Gastrocnemius medialis (tissue), 4 donors: Measurements from ENCODE around the gene ESPN. TPM values are rescaled to one million over a fixed set of nuclear protein-coding genes. Genes with fewer than 3 reads are reported as not detected.
A peak's percentile ranks its signal among the peaks of the same experiment; 100 is the strongest.
"Not testable (repeated sequence)": the region's sequence is repeated elsewhere in the genome, so short reads cannot be mapped to it uniquely, and the experiment has no call there.

Experiments
- ATAC-seq, 2 donors: fragments of 150-250 bp; one replicate each; pipeline ENCODE4 v1.9.1; 2016
- DNase-seq, 2 donors: peaks; one replicate each; pipeline ENCODE4 v3.0.0-alpha.2; 2019
- H3K27ac ChIP-seq, 4 donors: fragments of 200-600 bp; sonication (generic); 1 replicate in 1 of 4; 2 replicates in 3 of 4; pipeline ENCODE4 v1.5.1; 2016 to 2018; ENCODE audit warnings: mild to moderate bottlenecking in 2 of 4, moderate library complexity in 1 of 4
- H3K27me3 ChIP-seq, 3 donors: fragments of 200-600 bp; sonication (generic) in 2 of 3; 1 replicate in 1 of 3; 2 replicates in 2 of 3; pipeline versions ENCODE4 v1.5.1 to v1.6.0; 2016 to 2019; ENCODE audit warnings: mild to moderate bottlenecking in 1 of 3, moderate library complexity in 1 of 3
- H3K36me3 ChIP-seq, 2 donors: fragments of 200-600 bp; sonication (generic) in 1 of 2; one replicate each; pipeline ENCODE4 v1.5.1; 2017 to 2018
- H3K4me1 ChIP-seq, 2 donors: fragments of 200-600 bp; sonication (generic) in 1 of 2; one replicate each; pipeline ENCODE4 v1.5.1; 2016 to 2017; ENCODE audit warnings: mild to moderate bottlenecking in 2 of 2
- H3K4me3 ChIP-seq, 4 donors: fragments of 200-600 bp; sonication (generic) in 3 of 4; 1 replicate in 1 of 4; 2 replicates in 3 of 4; pipeline ENCODE4 v1.5.1; 2016 to 2019; ENCODE audit warnings: mild to moderate bottlenecking in 2 of 4
- H3K9me3 ChIP-seq, 3 donors: fragments of 200-600 bp; sonication (generic) in 2 of 3; 1 replicate in 1 of 3; 2 replicates in 2 of 3; pipeline ENCODE4 v1.5.1; 2016 to 2019
- POLR2A ChIP-seq, 2 donors: fragments of 450-650 bp; IDR thresholded peaks; one replicate each; pipeline ENCODE4 v1.6.1; 2017; ENCODE audit warnings: antibody characterized with exemption in 2 of 2, mild to moderate bottlenecking in 2 of 2, moderate library complexity in 2 of 2
- in situ Hi-C, 4 donors: fragments of 200-750 bp; cut with MboI; loops; one replicate each; pipeline versions ENCODE4 v1.15.0 to v1.8.0; 2017; ENCODE audit warnings: low sequenced_read_pairs in 4 of 4
- intact Hi-C: fragments of 100-400 bp; cut with DNase I; formaldehyde crosslinking; loops from one replicate; pipeline ENCODE4 v1.15.1; 2023; ENCODE audit warnings: low total_unique reads
- total RNA-seq, 4 donors: library from RNA; depleted of rRNA; stranded (reverse); fragments of >200 nt; gene quantifications; one replicate each; pipeline versions ENCODE4 v1.1.0 to v1.2.3, GENCODE V29; 2016
- TF ChIP-seq, protein P1 (sequence below), 5 experiments: fragments of 450-650 bp in 3 of 5; fragments of 200-600 bp in 2 of 5; sonication (generic) in 2 of 5; IDR thresholded peaks in 4 of 5; conservative IDR thresholded peaks in 1 of 5; 1 replicate in 4 of 5; 2 replicates in 1 of 5; pipeline ENCODE4 v1.5.1; 2016 to 2019; ENCODE audit warnings: antibody characterized with exemption in 5 of 5, mild to moderate bottlenecking in 3 of 5, moderate library complexity in 3 of 5

ESPN gene
- total RNA-seq, 4 donors from 2014 or later = 0.41 TPM; not detected in 3

DNA sequence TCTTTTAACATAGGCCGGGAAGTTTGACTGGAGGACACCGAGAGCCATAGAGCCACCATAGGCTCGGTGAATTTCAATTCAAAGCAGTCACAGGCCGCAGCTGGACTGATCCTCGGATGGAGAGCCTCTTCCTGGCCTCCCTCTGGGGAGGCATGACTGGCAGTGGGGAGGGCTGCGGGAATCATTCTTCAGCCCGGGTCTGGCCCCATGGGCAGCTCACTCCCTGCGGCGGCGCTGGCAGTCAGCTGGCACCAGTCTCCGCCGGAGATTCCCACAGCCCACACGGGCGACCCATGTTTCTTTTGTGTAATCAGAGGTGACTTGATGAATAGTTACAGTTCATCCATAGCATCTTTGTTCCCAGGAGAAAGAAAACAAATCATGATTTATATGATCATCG, 10.6 kb downstream of the ESPN start:
- no peak overlapping the region for H3K4me3 ChIP-seq
- intact Hi-C loops (no loop called here), in situ Hi-C loops (no loop called here)

DNA sequence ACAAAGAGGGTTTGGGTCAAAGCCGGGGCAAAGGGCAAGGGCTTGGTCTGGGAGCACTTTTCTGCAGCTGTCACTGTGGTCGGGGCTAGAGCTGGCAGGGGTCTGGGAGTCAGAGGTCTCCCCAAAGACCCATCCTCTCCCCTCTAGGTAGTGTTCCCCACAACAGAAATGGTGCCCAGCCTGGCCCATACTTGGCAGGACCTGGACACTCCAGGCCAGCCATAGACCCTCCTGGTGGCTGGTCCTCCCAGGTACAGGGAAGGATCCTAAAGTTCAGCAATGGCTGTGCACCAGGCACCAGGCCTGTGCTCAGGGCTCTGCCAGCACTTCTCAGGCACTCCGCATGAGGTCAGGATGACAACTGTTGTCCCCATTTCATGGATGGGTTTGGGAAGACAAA, 11.0 kb downstream of the ESPN start:
- Histone ChIP-seq H3K4me3 (no peak overlapping the region), H3K27ac (no peak overlapping the region), H3K9me3 (no peaks in the 10 kb centered on the region), H3K27me3 (peaks cover 16 to 32% (median 32%) of the 10 kb centered on the region in 3 donors), H3K4me1 (no peaks in the 10 kb centered on the region), H3K36me3 (no peaks in the 10 kb centered on the region)
- intact Hi-C loops = no loop called here
- in situ Hi-C loops = no loop called here
- DNase-seq (no peak), ATAC-seq (no peak)
- no peak for TF ChIP-seq POLR2A (IDR thresholded peaks at IDR 0.05)
- TF ChIP-seq, protein P1, sequence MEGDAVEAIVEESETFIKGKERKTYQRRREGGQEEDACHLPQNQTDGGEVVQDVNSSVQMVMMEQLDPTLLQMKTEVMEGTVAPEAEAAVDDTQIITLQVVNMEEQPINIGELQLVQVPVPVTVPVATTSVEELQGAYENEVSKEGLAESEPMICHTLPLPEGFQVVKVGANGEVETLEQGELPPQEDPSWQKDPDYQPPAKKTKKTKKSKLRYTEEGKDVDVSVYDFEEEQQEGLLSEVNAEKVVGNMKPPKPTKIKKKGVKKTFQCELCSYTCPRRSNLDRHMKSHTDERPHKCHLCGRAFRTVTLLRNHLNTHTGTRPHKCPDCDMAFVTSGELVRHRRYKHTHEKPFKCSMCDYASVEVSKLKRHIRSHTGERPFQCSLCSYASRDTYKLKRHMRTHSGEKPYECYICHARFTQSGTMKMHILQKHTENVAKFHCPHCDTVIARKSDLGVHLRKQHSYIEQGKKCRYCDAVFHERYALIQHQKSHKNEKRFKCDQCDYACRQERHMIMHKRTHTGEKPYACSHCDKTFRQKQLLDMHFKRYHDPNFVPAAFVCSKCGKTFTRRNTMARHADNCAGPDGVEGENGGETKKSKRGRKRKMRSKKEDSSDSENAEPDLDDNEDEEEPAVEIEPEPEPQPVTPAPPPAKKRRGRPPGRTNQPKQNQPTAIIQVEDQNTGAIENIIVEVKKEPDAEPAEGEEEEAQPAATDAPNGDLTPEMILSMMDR (IDR thresholded peaks at IDR 0.05 in 4 of 5, conservative IDR thresholded peaks at IDR 0.05 in 1 of 5) = no peak

More for the DNA sequence above, 10.6 kb downstream of the ESPN start:
- no peaks in the 10 kb centered on the region for H3K36me3 ChIP-seq
- H3K9me3 ChIP-seq = no peaks in the 10 kb centered on the region
- no peak for TF ChIP-seq POLR2A (IDR thresholded peaks at IDR 0.05)
- TF ChIP-seq, protein P1 (IDR thresholded peaks at IDR 0.05 in 4 of 5, conservative IDR thresholded peaks at IDR 0.05 in 1 of 5) = no peak
- DNase-seq (no peak), ATAC-seq (no peak)
- no peak overlapping the region for H3K27ac ChIP-seq
- H3K4me1 ChIP-seq = no peaks in the 10 kb centered on the region
- peaks cover 16 to 32% (median 31%) of the 10 kb centered on the region in 3 donors for H3K27me3 ChIP-seq

DNA sequence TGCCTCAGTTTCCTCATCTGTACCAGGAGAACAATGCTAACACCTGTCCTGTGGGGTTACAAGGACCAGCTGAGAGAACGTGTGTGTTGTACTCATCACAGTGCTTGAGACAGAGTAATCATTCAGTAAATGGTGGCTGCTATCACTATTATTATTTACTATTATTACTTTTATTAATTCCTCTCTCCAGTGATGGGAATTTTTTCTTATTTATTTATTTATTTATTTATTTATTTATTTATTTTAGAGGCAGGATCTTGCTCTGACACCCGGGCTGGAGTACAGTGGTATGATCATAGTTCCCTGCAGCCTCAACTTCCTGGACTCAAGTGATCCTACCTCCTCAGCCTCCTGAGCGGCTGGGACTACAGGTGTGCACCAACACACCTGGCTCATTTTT, 11.7 kb downstream of the ESPN start:
- H3K4me3 ChIP-seq, H3K36me3 ChIP-seq, ATAC-seq, H3K27ac ChIP-seq, H3K4me1 ChIP-seq, in situ Hi-C loops, DNase-seq, H3K9me3 ChIP-seq, intact Hi-C loops: not testable (repeated sequence)
- peaks cover 21 to 36% (median 36%) of the 10 kb centered on the region in 3 donors for H3K27me3 ChIP-seq

DNA sequence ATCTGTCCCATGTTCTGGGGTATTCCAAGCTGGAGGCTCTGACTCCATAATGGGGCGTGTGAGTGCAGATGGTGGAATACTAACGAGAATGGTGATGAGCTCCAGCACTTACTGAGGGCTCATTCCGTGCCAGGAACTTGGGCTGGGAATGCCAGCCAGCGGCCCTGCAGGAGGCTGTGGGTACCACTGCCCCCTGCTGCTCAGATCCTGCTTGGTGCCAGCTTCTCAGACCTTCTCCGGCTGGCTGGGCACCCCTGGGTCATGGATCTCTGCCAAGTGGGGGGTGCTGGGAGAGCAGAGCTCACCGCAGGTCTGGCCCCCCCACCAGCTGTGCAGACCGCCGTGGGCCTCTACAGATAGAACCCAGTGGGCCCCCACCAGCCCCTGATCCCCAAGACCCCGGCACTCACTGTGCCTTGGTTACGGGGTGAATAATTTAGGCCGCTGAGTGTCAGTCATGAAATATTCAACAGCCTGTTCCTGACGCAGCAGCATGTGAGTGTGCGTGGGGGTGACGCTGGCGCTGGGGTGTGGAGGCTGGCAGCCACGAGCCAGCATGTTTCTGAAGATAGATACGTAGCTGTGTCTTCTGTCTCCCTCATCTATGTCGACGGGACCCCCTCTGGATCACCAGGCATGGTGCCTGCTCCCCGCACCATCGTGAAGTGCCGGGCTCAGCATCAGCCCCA, 12.6 kb downstream of the ESPN start:
- H3K27ac ChIP-seq, ATAC-seq, in situ Hi-C loops, DNase-seq, H3K4me3 ChIP-seq, H3K4me1 ChIP-seq, H3K9me3 ChIP-seq, intact Hi-C loops, H3K36me3 ChIP-seq: not testable (repeated sequence)
- peaks cover 25 to 42% (median 40%) of the 10 kb centered on the region in 3 donors for H3K27me3 ChIP-seq

DNA sequence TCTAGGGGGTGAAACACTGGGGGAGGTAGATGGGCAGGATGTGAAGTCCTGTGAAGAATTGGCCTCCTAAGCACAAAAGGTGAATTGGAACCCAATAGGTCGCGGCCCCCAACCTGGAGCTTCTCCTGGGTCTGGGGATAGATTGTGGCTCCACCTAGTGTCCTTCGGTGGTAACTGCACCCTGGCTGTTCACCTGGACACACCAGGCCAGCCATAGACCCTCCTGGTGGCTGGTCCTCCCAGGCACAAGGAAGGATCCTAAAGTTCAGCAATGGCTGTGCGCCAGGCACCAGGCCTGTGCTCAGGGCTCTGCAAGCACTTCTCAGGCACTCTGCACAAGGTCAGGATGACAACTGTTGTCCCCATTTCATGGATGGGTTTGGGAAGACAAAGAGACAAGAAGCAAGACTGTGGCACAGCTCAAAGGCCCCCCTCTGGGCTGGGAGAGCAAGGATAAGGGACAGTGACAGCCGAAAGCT, 13.5 kb downstream of the ESPN start:
- intact Hi-C loops (loop anchor here (2.0 kb wide), 1 partner anchor 75 kb away; no protein-coding TSS in a partner anchor), in situ Hi-C loops (no loop called here)
- DNase-seq (peak; percentile 22 to 37), ATAC-seq (peak; percentile 71 to 84)
- peaks cover 25 to 42% (median 40%) of the 10 kb centered on the region in 3 donors for H3K27me3 ChIP-seq
- H3K9me3 ChIP-seq = no peaks in the 10 kb centered on the region
- TF ChIP-seq, protein P1 (IDR thresholded peaks at IDR 0.05 in 4 of 5, conservative IDR thresholded peaks at IDR 0.05 in 1 of 5) = peak; percentile 75 to 94 (median 84)
- TF ChIP-seq POLR2A (IDR thresholded peaks at IDR 0.05) = no peak
- no peak overlapping the region for H3K27ac ChIP-seq
- no peak overlapping the region for H3K4me3 ChIP-seq
- H3K4me1 ChIP-seq = no peaks in the 10 kb centered on the region
- no peaks in the 10 kb centered on the region for H3K36me3 ChIP-seq
